ENCODE data around the gene MEN1.

MEN1 gene

GRCh38 chr11:64845129-64845775, 34.9 kb upstream of the MEN1 start:
- no peak for DNase-seq

DNA sequence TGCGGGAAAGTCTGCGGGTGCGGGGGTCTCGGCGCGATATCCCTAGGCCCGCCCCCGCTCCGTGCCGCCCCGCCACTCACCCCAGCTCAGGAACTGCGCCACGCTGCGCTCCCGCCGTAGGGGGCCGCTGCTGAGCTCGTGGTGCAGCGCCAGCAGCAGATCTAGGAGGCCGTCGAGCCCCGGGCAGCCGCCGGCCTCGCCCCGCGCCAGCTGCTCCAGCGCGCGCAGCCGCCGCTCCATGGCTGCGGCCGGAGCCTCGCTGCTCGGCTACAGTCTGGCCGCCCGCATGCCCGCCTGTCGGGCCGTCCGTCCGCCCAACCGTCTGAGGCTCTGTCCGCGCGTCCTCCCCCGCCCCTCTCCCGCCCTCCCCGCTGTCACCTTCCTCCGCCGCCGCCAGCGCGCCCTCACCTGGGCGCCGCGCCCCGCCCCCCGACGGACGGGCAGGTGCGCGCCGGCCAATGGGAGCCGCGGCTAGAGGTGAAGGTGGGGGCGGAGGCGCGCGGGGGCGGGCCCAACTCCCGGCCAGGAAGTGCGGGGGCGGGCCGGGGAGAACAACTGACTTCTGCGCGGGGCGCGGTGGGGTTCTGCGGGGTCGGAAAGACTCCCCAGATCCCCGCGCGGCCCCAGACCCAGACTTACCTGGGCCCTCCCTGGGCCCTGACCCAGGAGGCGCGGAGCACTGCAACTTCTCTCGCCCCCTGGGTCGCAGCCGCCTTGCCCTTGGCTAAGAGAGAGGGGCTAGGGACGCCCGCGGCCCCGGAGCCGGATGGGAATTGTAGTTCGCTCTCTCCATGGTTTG, 34.2 kb upstream of the MEN1 start, which contains the start of gene CDC42BPG:
CDC42BPG (minus strand) TSS at position 324 of the 799 bp plus-strand sequence; CDS start at position 240, 84 bp downstream.
- DNase-seq = peak; percentile 17 to 47

- DNase-seq = no peak
Measured at GRCh38 chr11:64843686-64844329, 33.5 kb upstream of the MEN1 start.

DNA sequence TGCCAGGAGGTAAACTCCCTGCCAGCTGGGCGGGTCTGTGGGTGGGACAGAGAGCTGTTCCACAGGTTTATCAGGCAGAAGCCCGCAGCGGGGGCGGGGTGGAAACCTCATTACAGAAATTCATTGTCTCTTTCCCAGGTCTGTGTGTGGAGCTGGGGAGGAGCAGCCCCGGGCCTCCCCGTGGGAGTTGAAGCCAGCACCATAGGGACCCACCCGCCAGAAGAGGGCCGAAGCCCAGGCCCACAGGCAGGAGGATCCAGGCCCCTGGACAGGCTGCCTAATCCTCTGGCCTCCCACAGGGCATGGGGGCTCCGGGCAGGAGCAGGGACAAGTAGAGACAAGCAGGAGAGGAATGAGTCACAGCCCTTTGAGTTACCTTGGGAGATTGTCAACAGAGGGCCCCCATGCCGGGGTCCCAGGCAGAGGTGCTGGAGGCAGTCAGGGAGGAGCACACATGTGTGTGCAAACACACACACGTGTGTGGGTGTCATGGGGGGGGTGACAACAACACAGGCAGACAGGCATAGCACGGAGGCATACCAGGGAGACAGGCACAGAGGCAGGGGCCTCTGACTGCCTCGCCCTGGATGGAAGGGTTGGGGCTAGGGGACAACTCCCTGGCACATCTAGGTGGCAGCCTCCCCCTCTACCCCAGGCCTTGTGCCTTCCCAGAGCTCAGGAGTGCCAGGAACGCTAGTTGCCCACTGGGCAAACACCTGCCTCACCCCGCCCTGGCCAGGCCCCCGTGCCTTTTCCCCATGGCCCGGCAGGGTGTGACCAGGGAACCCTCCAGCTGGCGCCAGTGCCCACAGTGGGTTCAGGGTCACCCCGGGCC, 32.7 kb upstream of the MEN1 start:
- DNase-seq = no peak

- DNase-seq = no peak
Measured at GRCh38 chr11:64842366-64842759, 32.0 kb upstream of the MEN1 start.

- DNase-seq = no peak
Measured at GRCh38 chr11:64841592-64842365, 31.4 kb upstream of the MEN1 start.

- no peak for DNase-seq
Measured at GRCh38 chr11:64839887-64840782, 29.8 kb upstream of the MEN1 start.

DNA sequence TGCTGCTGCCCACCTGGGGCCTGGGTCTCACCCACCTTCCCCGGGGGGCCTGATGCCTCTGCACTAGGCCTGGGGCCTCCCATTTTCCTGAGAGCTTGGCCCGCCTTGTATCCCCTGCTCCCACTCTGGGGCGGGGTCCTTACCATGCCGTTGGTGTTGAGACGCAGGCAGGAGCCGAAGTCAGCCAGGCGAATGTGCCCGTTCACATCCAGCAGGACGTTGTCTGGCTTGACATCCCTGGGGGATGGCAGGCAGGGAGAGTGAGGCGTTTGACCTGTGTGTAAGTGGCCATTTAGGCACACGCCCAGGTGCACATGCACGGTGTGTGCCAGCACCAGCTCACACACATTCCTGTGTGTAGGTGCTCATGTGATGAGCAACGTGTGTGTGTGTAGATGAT, 29.0 kb upstream of the MEN1 start:
- DNase-seq = no peak

DNA sequence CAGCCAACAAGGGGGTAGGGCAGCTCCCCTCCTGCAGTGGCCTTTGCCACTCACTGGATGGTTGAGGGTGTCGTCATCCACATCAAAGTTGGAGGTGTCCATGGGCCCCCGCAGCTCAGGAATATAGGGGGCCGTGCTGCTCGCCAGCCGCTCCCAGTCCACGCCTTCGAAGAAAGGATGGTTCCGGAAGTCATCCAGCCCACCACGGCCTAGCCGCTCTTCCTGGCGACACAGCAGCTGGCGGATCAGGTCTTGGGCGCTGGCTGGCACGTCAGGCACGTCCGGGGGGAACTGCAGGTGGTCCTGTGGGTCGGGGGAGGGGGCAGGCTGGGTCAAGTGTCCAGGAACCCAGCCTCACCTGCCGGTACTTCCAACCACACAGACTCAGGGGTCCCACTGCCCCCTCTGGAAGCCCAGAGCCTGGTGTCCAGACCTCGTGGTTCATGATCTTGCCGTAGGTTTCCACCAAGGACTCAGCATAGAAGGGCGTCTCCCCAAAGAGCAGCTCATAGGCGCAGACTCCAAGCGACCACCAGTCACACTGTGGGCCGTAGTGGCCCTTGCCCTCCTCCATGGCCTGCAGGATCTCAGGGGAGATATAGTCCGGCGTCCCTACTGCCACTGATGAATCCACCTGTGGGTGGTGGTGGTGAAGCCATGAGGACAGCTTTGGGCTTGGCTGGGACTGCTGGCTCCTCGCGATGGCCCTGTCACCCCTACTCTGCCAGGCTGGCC, 28.4 kb upstream of the MEN1 start:
- DNase-seq = no peak

- DNase-seq = no peak
Measured at GRCh38 chr11:64837887-64838351, 27.6 kb upstream of the MEN1 start.

DNA sequence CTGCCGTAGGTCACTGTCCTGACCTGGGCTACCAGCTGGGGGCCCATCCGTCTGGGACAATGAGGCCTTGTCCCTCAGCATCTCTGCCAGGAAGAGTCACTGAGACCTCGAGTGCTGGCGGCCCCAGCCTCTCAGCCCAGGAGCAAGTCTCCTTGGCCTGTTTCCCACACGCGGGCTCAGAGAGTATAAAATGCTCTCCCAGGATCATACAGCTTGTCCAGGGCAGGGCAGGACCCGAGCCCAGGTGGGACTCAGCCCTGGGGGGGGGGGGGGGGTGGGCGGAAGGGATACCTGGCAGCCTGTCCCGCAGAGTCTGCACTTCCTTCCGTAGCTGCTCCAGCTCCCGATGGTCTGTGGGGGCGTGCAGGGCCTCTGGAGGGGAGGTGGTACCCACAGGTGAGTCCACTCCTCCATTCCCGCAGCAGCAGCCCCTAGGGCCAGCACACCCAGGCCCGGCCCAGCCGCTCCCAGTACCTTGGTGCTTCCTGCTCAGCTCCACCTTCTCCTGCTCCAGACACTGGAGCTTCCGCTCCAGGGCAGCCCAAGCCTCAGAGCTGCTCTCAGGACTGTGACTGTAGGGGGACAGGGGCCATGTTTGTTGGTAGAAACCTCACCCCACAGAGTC, 26.2 kb upstream of the MEN1 start:
- DNase-seq = no peak

- DNase-seq = no peak
Measured at GRCh38 chr11:64835616-64836447, 25.5 kb upstream of the MEN1 start.

DNA sequence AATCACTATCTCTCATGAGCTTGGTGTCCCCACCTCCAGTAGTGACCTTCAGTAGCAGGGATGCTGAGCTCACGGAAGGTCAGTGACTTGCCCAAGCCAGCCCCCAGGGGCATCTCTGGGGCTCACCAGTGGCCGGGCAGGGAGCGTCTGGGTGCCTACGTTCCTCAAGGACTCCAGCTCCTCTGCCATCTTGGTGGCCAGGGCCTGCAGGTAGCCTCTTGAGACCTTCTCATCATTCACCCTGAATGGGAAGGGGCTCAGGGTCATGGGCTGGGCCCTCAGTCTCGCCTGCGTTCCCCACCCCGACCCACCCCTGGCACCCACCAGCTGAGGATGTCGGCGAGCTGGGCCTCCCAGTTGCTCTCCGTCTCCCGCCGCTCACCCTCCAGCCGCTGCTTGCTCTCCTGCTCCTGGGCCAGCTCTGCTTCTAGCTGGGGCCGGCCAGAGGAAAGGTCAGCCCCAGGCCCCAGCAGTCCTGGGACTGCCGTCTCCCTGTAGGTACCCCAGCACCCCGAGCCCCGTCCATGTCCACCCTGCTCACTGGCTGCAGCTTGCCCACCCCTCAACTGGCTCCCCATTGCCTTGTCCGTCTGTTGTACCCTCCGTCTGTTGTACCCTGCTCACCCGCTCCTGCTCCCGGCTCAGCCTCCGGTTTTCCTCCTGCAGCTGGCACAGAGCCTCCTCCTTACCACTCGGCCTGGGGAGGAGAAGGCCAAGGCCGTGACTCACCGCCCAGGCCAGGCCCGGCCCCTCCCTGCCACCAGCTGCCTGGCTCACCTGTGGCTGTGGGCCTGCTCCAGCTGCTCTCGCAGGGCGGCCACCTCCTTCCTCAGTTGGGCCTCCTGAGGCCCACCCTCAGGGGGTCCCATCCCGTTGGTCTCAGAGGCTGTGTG, 24.6 kb upstream of the MEN1 start:
- DNase-seq = no peak

- DNase-seq = no peak
Measured at GRCh38 chr11:64834031-64834722, 23.8 kb upstream of the MEN1 start.

GRCh38 chr11:64833509-64833908, 23.2 kb upstream of the MEN1 start:
- no peak for DNase-seq

DNA sequence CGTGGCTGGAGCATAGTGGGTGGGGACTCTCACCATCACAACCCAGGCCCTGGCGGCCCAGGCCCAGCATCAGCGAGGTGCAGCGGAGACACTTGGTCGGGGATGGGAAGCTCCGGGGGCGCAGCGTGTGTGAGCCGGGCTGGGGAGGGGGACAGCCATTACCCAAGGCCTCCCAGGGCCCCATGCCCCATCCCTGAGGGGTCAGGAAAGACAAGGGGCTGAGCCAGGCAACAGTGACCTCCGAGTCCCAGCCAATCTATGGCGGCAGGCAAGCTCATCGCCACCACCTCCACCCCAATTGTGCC, 22.8 kb upstream of the MEN1 start:
- DNase-seq = no peak

- DNase-seq = no peak
Measured at GRCh38 chr11:64832467-64833197, 22.3 kb upstream of the MEN1 start.

Measured in NCI-H524 (cell line).